Measurements from ENCODE around the gene SLC6A11. TPM values are rescaled to one million over a fixed set of nuclear protein-coding genes. Genes with fewer than 3 reads are reported as not detected.

The SLC6A11 gene
- total RNA-seq, 1 experiment from 2014 or later: 1.5 TPM

- no peak overlapping the region for H4K8ac ChIP-seq (replicated peaks; ENCODE audit: insufficient read length, low read depth, low read length)
- no peak overlapping the region for H3K23ac ChIP-seq (ENCODE audit: insufficient read length, low read depth, low read length)
- no peaks in the 10 kb centered on the region for H3K9me3 ChIP-seq (ENCODE audit: control insufficient read depth, low read depth, low read length)
- no peak overlapping the region for H3K56ac ChIP-seq (ENCODE audit: insufficient read length, low read depth, low read length)
- H3K23me2 ChIP-seq (ENCODE audit: insufficient read length, low read depth, low read length, poor library complexity, severe bottlenecking): no peaks in the 10 kb centered on the region
- H3T11ph ChIP-seq (ENCODE audit: low read length): no peak overlapping the region
- H3K9ac ChIP-seq (ENCODE audit: extremely low read depth, insufficient read length, low read length): no peak overlapping the region
- no peak overlapping the region for H3K14ac ChIP-seq (ENCODE audit: insufficient read depth, low read length)
- H4K5ac ChIP-seq (ENCODE audit: insufficient read length, low read depth, low read length): no peak overlapping the region
- H4K91ac ChIP-seq (ENCODE audit: insufficient read length, low read depth, low read length): no peak overlapping the region
- Mint-ChIP-seq H3K4me3 (no peak overlapping the region), H3K9me3 (no peaks in the 10 kb centered on the region; a peak in 1 of 5 replicates), H3K27me3 (ENCODE audit: low read depth) (peaks cover 26% of the 10 kb centered on the region), H3K4me1 (no peaks in the 10 kb centered on the region), H3K27ac (peak overlapping the region in 1 of 3 experiments; percentile 28; a peak in 1 of 7 replicates), H3K36me3 (ENCODE audit: insufficient read depth in 1 of 3, low read depth in 3 of 3) (no peaks in the 10 kb centered on the region)
- H3K79me1 ChIP-seq (ENCODE audit: insufficient read depth, low read depth, low read length, poor library complexity, severe bottlenecking): no peaks in the 10 kb centered on the region
- no peak overlapping the region for H2AFZ ChIP-seq (ENCODE audit: low read length)
- peak; percentile 8 for DNase-seq
- no peak overlapping the region for H3K18ac ChIP-seq (ENCODE audit: insufficient read length, low read depth, low read length)
- no peak overlapping the region for H2BK120ac ChIP-seq (ENCODE audit: low read depth, low read length, poor library complexity, severe bottlenecking)
- no peak overlapping the region for H2BK12ac ChIP-seq (ENCODE audit: insufficient read length, low read depth, low read length)
- TF ChIP-seq, protein P1, sequence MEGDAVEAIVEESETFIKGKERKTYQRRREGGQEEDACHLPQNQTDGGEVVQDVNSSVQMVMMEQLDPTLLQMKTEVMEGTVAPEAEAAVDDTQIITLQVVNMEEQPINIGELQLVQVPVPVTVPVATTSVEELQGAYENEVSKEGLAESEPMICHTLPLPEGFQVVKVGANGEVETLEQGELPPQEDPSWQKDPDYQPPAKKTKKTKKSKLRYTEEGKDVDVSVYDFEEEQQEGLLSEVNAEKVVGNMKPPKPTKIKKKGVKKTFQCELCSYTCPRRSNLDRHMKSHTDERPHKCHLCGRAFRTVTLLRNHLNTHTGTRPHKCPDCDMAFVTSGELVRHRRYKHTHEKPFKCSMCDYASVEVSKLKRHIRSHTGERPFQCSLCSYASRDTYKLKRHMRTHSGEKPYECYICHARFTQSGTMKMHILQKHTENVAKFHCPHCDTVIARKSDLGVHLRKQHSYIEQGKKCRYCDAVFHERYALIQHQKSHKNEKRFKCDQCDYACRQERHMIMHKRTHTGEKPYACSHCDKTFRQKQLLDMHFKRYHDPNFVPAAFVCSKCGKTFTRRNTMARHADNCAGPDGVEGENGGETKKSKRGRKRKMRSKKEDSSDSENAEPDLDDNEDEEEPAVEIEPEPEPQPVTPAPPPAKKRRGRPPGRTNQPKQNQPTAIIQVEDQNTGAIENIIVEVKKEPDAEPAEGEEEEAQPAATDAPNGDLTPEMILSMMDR (conservative IDR thresholded peaks at IDR 0.05): no peak
- H2BK5ac ChIP-seq (ENCODE audit: insufficient read length, low read length): no peak overlapping the region
- no CpG with 5 or more reads among the region's 14 CpGs for whole genome bisulfite sequencing (ENCODE audit: extremely low coverage, insufficient read length, low lambda C conversion rate)
- no peak overlapping the region for H3K4ac ChIP-seq (ENCODE audit: low read depth, low read length)
- no peak overlapping the region for H3K4me2 ChIP-seq (ENCODE audit: insufficient read depth, insufficient read length, low read length)
- H3K27me3 ChIP-seq (ENCODE audit: insufficient read depth, low read length): no peaks in the 10 kb centered on the region
- H2BK20ac ChIP-seq (ENCODE audit: low read depth, low read length, poor library complexity, severe bottlenecking): no peak overlapping the region
- no peak overlapping the region for H3K27ac ChIP-seq (ENCODE audit: insufficient read length, low read depth, low read length)
- no peak overlapping the region for H2AK5ac ChIP-seq (ENCODE audit: insufficient read length, low read length)
- H4K20me1 ChIP-seq (ENCODE audit: control insufficient read depth, insufficient read depth, insufficient read length): no peaks in the 10 kb centered on the region
- H3K79me2 ChIP-seq (ENCODE audit: insufficient read depth, low read length): no peaks in the 10 kb centered on the region
- H3K4me1 ChIP-seq (ENCODE audit: insufficient read depth, low read length): no peaks in the 10 kb centered on the region
- no peak overlapping the region for H2BK15ac ChIP-seq (ENCODE audit: low read depth, low read length)
Observed at GRCh38 chr3:10925436-10926255, 109.6 kb downstream of the SLC6A11 start.
